Common myeloid progenitor, CD34-positive (primary cell): ENCODE measurements around the gene KRTAP10-8.
"Not testable (repeated sequence)": the region's sequence is repeated elsewhere in the genome, so short reads cannot be mapped to it uniquely, and the experiment has no call there.

Source experiments
- CTCF ChIA-PET: fragments of 350-600 bp; sonication (Branson Sonifier 250); formaldehyde crosslinking; loops from one replicate; lab custom pipeline; 2021; ENCODE audit warnings: antibody characterized with exemption; lab: Charles Lee
- POLR2A ChIA-PET: fragments of 350-600 bp; sonication (Branson Sonifier 250); formaldehyde crosslinking; loops from one replicate; lab custom pipeline; 2021; ENCODE audit warnings: antibody characterized with exemption; lab: Charles Lee
- DNase-seq, 3 donors: peaks; one replicate each; pipeline versions ENCODE4 v3.0.0 to v3.0.0-alpha.2; 2013
- H3K27ac ChIP-seq, 2 experiments: 1 replicate in 1 of 2; 2 replicates in 1 of 2; pipeline ENCODE4 v1.7.0; 2013; ENCODE audit warnings: inconsistent platforms in 2 of 2, low read length in 2 of 2, mild to moderate bottlenecking in 2 of 2, low read depth in 1 of 2, moderate library complexity in 1 of 2; ENCODE audit not compliant: severe bottlenecking in 2 of 2, insufficient read depth in 1 of 2, poor library complexity in 1 of 2
- H3K27me3 ChIP-seq, 5 experiments: replicated peaks in 2 of 5; 1 replicate in 3 of 5; 2 replicates in 2 of 5; pipeline versions ENCODE4 v1.6.1 to v1.7.0; 2013; ENCODE audit warnings: low read length in 4 of 5, mild to moderate bottlenecking in 2 of 5, moderate library complexity in 2 of 5, inconsistent platforms in 1 of 5; ENCODE audit not compliant: insufficient read depth in 5 of 5, control insufficient read depth in 4 of 5
- H3K36me3 ChIP-seq, 4 experiments: 1 replicate in 2 of 4; 2 replicates in 2 of 4; pipeline versions ENCODE4 v1.6.1 to v1.7.0; 2013; ENCODE audit warnings: low read length in 3 of 4, control low read depth in 1 of 4, mild to moderate bottlenecking in 1 of 4; ENCODE audit not compliant: control insufficient read depth in 4 of 4, insufficient read depth in 4 of 4
- H3K4me1 ChIP-seq, 4 experiments: 1 replicate in 3 of 4; 2 replicates in 1 of 4; pipeline versions ENCODE4 v1.6.1 to v1.7.1; 2013; ENCODE audit warnings: low read length in 3 of 4, mild to moderate bottlenecking in 3 of 4, control low read depth in 1 of 4, inconsistent platforms in 1 of 4, moderate library complexity in 1 of 4; ENCODE audit not compliant: control insufficient read depth in 4 of 4, insufficient read depth in 4 of 4; ENCODE audit errors: control extremely low read depth in 1 of 4
- H3K4me3 ChIP-seq, 7 experiments: 1 replicate in 4 of 7; 2 replicates in 3 of 7; pipeline versions ENCODE4 v1.5.1 to v1.7.0; 2013; ENCODE audit warnings: mild to moderate bottlenecking in 7 of 7, low read length in 6 of 7, moderate library complexity in 6 of 7, inconsistent platforms in 2 of 7, low read depth in 2 of 7, control low read depth in 1 of 7; ENCODE audit not compliant: insufficient read depth in 4 of 7, control insufficient read depth in 1 of 7; ENCODE audit errors: extremely low read depth in 1 of 7
- H3K9me3 ChIP-seq, 5 experiments: 1 replicate in 4 of 5; 2 replicates in 1 of 5; pipeline versions ENCODE4 v1.6.1 to v1.7.1; 2013; ENCODE audit warnings: low read length in 4 of 5, mild to moderate bottlenecking in 2 of 5, inconsistent platforms in 1 of 5, low read depth in 1 of 5, moderate library complexity in 1 of 5; ENCODE audit not compliant: control insufficient read depth in 4 of 5, insufficient read depth in 2 of 5; ENCODE audit errors: control extremely low read depth in 1 of 5
- WGBS: methylation state at CpG from one replicate; pipeline ENCODE4 v1.1.5; 2013; ENCODE audit not compliant: insufficient coverage; 5-methylcytosine and 5-hydroxymethylcytosine counted together

The KRTAP10-8 gene

DNA sequence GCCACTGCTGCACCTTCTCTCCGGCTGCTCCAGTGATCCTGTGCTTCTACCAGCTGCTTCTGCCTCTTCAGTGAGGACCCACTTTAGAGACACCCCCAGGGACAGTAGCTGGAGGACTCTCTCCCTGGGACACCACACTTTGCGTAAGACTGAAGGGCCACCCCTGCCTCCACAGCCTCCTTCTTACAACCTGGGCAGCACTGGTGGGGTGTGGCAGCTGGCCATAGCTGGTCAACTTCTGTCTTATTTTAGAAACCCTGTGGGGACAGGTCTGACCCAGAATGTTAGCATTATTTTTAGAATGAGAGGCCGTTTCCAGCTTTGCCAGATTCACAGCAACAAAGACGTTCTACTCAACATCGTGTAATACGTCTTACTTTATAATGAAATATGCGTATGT is 13.9 kb downstream of the KRTAP10-8 start:
- 83% methylated on average over 3 of the region's 7 CpGs for WGBS
- ChIA-PET CTCF (no interaction called here), POLR2A (no interaction called here)
- Histone ChIP-seq H3K4me1 (no peaks in the 10 kb centered on the region), H3K27me3 (peaks cover 0 to 8% (median 0%) of the 10 kb centered on the region in 5 experiments), H3K9me3 (peaks cover 4 to 46% (median 25%) of the 10 kb centered on the region in 5 experiments), H3K27ac (no peak overlapping the region), H3K4me3 (no peak overlapping the region), H3K36me3 (no peaks in the 10 kb centered on the region)
- DNase-seq = no peak

GRCh38 chr21:44626262-44626661 is 14.4 kb downstream of the KRTAP10-8 start:
- Histone ChIP-seq H3K27me3 (peaks cover 0 to 8% (median 0%) of the 10 kb centered on the region in 5 experiments), H3K4me1 (no peaks in the 10 kb centered on the region), H3K4me3 (no peak overlapping the region), H3K36me3 (no peaks in the 10 kb centered on the region), H3K9me3 (peaks cover 4 to 47% (median 28%) of the 10 kb centered on the region in 5 experiments), H3K27ac (no peak overlapping the region)
- WGBS = 94% methylated on average over 10 of the region's 10 CpGs
- no peak for DNase-seq
- ChIA-PET CTCF (no interaction called here), POLR2A (no interaction called here)

GRCh38 chr21:44626673-44627143 is 14.8 kb downstream of the KRTAP10-8 start, which contains the start of gene KRTAP10-9:
Gene KRTAP10-9 (plus strand): TSS chr21:44627093. CDS start chr21:44627172, 79 bp downstream.
- 59% methylated on average over 7 of the region's 7 CpGs for WGBS
- POLR2A ChIA-PET = no interaction called here
- CTCF ChIA-PET = no interaction called here
- peaks cover 0 to 8% (median 0%) of the 10 kb centered on the region in 5 experiments for H3K27me3 ChIP-seq
- H3K4me1 ChIP-seq = no peaks in the 10 kb centered on the region
- H3K36me3 ChIP-seq = no peaks in the 10 kb centered on the region
- peaks cover 6 to 48% (median 29%) of the 10 kb centered on the region in 5 experiments for H3K9me3 ChIP-seq
- DNase-seq = no peak
- H3K4me3 ChIP-seq = no peak within 1 kb of the TSS
- H3K27ac ChIP-seq = no peak within 1 kb of the TSS

- CTCF ChIA-PET, H3K4me3 ChIP-seq, DNase-seq, POLR2A ChIA-PET, H3K27me3 ChIP-seq, H3K4me1 ChIP-seq, H3K36me3 ChIP-seq, H3K27ac ChIP-seq: not testable (repeated sequence)
- 86% methylated on average over 11 of the region's 20 CpGs for WGBS
- peaks cover 6 to 50% (median 30%) of the 10 kb centered on the region in 5 experiments for H3K9me3 ChIP-seq
These were observed 15.4 kb downstream of the KRTAP10-8 start for GRCh38 chr21:44627181-44627822.

DNA sequence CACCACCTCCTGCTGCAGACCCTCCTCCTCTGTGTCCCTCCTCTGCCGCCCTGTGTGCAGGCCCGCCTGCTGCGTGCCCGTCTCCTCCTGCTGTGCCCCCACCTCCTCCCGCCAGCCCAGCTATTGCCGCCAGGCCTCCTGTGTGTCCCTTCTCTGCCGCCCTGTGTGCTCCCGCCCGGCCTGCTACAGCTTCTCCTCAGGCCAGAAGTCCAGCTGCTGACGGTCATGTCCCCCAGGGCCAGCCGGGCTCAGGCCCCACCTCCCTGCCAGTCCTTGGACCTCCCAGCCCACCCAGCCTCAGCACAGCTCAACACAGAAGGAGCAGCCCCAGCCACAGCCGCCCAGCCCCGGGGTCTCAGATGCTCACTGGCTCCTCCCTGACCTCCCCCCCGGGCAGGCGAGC is 16.0 kb downstream of the KRTAP10-8 start:
- H3K4me1 ChIP-seq, CTCF ChIA-PET: not testable (repeated sequence)
- 74% methylated on average over 5 of the region's 15 CpGs for WGBS

DNA sequence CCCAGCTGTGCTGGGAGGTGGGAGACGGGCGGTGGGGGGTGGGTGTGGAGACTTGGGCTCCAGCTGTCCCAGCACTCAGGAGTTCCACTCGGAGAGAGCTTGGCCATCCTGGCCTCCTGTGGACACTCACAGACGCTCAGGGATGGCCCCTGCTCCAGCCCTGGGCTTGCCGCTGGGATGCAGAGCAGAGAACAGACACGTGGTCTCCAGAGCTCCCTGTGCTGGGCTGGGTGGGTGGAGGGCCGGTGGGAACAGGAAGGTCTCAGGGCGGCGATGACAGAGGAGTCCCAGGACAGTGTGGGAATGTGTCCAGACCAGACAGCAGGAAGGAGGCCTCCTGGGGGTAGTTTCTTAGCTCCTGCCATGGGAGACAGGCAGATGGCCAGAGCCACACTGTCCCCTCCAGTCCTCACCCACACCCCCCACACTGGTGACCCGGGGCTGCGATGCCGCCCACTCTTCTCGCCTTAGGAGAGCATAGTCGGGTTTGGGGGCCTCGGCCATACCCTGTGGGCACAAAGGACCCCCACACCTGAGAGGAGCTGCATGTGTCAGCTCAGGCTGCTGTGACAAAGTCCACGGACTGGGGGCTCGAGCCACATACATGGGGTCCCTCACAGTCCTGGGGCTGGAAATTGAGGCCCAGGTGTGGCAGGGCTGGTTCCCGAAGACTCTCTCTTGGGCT is 17.0 kb downstream of the KRTAP10-8 start:
- no peaks in the 10 kb centered on the region for H3K36me3 ChIP-seq
- ChIA-PET CTCF (no interaction called here), POLR2A (no interaction called here)
- H3K27ac ChIP-seq = no peak overlapping the region
- peaks cover 0 to 8% (median 0%) of the 10 kb centered on the region in 5 experiments for H3K27me3 ChIP-seq
- peaks cover 4 to 40% (median 25%) of the 10 kb centered on the region in 5 experiments for H3K9me3 ChIP-seq
- H3K4me3 ChIP-seq = no peak overlapping the region
- no peaks in the 10 kb centered on the region for H3K4me1 ChIP-seq
- WGBS = 88% methylated on average over 15 of the region's 18 CpGs
- no peak for DNase-seq

More for the DNA sequence above, 16.0 kb downstream of the KRTAP10-8 start:
- H3K27ac ChIP-seq, DNase-seq, H3K27me3 ChIP-seq, H3K4me3 ChIP-seq, H3K36me3 ChIP-seq, POLR2A ChIA-PET: not testable (repeated sequence)
- H3K9me3 ChIP-seq = peaks cover 6 to 50% (median 28%) of the 10 kb centered on the region in 5 experiments

GRCh38 chr21:44630440-44630839 is 18.6 kb downstream of the KRTAP10-8 start:
- Histone ChIP-seq H3K36me3 (no peaks in the 10 kb centered on the region), H3K9me3 (peaks cover 3 to 29% (median 19%) of the 10 kb centered on the region in 5 experiments), H3K4me3 (no peak overlapping the region), H3K4me1 (no peaks in the 10 kb centered on the region), H3K27me3 (peaks cover 0 to 8% (median 0%) of the 10 kb centered on the region in 5 experiments), H3K27ac (no peak overlapping the region)
- DNase-seq = no peak
- ChIA-PET POLR2A (no interaction called here), CTCF (no interaction called here)
- no CpG with 5 or more reads among the region's 2 CpGs for WGBS
